ENCODE results near the gene GLCE.

GLCE gene

DNA sequence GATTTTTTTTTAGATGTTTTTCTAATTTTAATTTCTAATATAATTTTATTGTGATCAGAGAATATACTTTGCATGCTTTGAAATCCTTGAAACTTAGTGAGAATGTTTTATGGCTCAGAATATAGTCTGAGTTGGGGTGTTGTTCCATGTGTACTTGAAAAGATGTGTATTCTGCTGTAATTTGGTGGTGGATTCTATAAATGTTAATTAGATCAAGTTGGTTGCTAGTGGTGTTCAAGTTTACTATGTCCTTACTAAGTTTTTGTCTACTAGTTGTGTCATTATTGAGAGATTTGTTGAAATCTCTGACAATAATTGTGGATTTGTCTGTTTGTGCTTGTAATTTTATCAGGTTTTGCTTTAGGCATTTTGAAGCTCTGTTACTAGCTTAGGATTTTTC lies 29.7 kb downstream of the GLCE start:
- no peak for ATAC-seq
- no peak for DNase-seq
- Mint-ChIP-seq H3K27ac (no peak overlapping the region), H3K36me3 (ENCODE audit: low read depth) (peaks cover 3% of the 10 kb centered on the region), H3K27me3 (no peaks in the 10 kb centered on the region), H3K4me3 (no peak overlapping the region), H3K4me1 (peaks cover 5% of the 10 kb centered on the region), H3K9me3 (peaks cover 5% of the 10 kb centered on the region)

DNA sequence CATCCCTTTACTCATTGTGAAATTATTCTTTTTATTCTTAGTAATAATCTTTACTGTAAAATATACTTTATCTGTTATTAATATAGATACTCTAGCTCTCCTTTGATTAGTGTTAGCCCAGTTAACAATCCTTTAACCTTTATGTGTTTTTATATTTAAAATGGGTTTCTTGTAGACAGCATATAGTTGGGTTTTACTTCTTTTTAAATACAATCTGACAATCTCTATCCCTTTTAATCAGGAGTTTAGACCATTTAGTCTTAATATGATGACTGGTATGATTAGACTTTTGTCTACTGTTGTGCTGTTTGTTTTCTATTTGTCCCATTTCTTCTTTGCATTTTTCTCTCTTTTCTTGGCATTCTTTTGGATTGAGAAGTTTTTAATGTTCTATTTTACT lies 30.1 kb downstream of the GLCE start:
- no peak for DNase-seq
- H3K36me3 Mint-ChIP-seq (ENCODE audit: low read depth), result peaks cover 3% of the 10 kb centered on the region

DNA sequence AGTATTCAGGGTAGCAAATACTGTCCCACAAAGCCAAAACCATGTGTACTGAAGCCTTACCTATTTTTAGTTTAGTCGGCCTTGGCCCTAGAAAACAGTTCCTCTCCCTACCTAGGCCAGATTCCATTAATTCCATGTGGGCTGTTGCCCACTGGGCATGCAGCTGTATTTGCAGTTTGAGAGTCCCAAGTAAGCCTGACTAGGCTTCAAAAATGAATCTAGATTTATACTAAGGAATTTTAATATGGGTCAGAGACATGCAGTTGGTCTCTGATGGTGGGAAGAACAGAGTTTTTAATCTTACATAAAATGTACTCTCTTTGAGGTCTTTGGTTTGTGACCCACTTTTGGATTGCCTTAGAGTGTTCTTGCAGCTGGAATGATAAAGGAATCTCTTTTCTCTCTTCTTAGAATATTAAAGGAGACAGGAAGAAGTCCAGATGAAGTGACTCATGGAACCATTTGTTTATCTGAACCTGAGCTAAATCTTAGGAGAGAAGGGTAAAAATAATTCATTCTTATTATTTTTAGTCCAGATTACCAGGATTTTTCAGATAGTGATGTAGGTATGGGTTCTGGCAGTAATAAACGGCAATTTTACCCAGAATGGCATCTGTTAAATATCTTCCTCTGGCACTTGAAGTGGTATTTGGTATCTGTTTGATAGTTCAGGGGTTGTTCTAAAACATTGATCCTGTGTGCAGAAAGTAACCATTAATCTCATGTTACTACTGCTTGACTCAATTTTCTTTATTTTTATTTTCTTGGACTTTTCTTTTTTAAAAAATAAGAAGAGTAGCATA lies 33.8 kb downstream of the GLCE start:
- Mint-ChIP-seq H3K27me3 (no peaks in the 10 kb centered on the region), H3K36me3 (ENCODE audit: low read depth) (peaks cover 14% of the 10 kb centered on the region), H3K9me3 (peaks cover under 1% of the 10 kb centered on the region), H3K27ac (no peak overlapping the region), H3K4me1 (peaks cover 7% of the 10 kb centered on the region), H3K4me3 (no peak overlapping the region)
- DNase-seq, result no peak
- ATAC-seq, result no peak

More for the DNA sequence above, 30.1 kb downstream of the GLCE start:
- no peak for ATAC-seq
- H3K9me3 Mint-ChIP-seq, result peaks cover 5% of the 10 kb centered on the region
- H3K4me3 Mint-ChIP-seq, result no peak overlapping the region
- no peak overlapping the region for H3K27ac Mint-ChIP-seq
- peaks cover 7% of the 10 kb centered on the region for H3K4me1 Mint-ChIP-seq
- H3K27me3 Mint-ChIP-seq, result no peaks in the 10 kb centered on the region

DNA sequence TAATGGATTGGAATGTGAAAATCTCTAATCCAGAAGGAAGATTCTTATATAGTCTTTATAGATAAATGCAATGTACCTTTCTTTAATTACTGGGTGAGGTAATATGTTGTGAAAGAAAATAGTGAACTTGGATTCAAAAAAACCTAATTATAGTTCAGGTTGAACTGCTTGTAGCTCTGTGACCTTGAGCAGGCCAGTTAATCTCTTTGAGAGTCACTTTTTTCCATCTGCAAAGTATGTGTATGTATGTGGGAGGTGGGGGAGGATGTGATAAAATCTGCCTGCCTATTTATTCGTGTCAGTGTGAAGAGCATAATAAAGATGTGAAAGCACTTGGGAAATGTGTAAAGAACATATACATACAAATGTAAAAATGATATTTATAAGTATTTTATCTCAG lies 34.4 kb downstream of the GLCE start:
- Mint-ChIP-seq H3K4me1 (peaks cover 7% of the 10 kb centered on the region), H3K9me3 (no peaks in the 10 kb centered on the region), H3K4me3 (no peak overlapping the region), H3K27me3 (no peaks in the 10 kb centered on the region), H3K36me3 (ENCODE audit: low read depth) (peaks cover 14% of the 10 kb centered on the region), H3K27ac (no peak overlapping the region)
- ATAC-seq (no peak), DNase-seq (no peak)

DNA sequence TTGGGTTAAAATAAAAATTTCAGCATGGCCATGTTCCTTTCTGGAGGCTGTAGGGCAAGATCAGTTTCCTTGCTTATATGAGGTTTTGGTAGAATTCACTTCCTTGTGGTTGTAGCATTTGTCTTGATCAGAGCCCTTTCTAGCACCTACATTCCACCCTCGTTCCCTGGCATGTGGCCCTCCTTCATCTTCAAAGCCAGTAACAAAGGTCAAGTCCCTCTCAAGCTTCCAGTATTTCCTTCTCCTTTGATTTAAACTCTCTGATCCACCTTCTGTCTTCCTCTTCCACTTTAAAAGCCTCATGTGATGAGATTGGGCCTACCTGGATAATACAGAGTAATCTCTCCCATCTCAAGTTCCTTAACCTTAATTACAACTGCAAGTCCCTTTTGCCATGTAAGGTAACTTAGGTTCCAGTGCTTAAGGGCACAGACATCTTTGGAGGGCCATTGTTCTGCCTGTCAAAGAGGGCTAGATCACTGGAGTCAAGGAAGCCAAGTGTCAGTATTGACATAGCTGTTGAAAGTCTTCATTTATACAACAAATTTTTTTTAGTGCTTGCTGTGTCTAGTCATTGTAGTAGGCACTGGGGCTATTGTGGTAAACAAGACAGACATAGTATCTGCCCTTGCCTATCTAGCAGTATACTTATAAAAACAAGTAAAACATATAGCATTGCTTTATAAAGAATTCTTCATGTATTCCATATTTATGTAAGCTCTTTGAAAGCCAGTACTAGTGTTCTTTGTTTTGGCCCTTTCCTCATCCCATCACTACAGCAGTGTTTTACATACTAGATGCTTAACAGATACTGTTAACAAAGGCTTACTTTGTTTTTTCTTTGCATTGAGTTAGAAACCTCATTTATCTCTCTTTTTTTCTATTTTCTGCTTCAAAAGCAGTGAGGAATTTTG lies 40.7 kb downstream of the GLCE start:
- Mint-ChIP-seq H3K4me3 (no peak overlapping the region), H3K27me3 (no peaks in the 10 kb centered on the region), H3K9me3 (no peaks in the 10 kb centered on the region), H3K27ac (no peak overlapping the region), H3K4me1 (no peaks in the 10 kb centered on the region), H3K36me3 (ENCODE audit: low read depth) (peaks cover 14% of the 10 kb centered on the region)
- ATAC-seq, result no peak
- no peak for DNase-seq

DNA sequence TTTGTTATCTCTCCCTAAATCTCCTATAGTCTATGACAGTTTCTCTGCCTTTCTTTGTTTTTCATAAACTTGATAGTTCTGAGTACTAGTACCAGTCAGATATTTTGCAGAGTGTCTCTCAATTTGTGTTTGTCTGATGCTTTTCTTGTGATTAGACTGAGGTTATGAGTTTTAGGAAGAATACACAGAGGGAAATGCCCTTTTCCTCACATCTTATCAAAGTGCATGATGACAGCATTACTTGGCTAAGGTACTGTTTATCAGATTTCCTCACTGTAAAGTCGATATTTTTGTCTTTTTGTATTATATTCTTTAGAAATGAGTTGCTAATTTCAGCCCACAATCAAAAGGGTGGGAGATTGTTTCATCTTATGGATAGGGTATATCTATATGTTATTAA lies 45.6 kb downstream of the GLCE start:
- no peak for ATAC-seq
- Mint-ChIP-seq H3K4me1 (peaks cover 4% of the 10 kb centered on the region), H3K4me3 (no peak overlapping the region), H3K27ac (no peak overlapping the region), H3K27me3 (no peaks in the 10 kb centered on the region), H3K36me3 (ENCODE audit: low read depth) (no peaks in the 10 kb centered on the region), H3K9me3 (no peaks in the 10 kb centered on the region)
- no peak for DNase-seq

DNA sequence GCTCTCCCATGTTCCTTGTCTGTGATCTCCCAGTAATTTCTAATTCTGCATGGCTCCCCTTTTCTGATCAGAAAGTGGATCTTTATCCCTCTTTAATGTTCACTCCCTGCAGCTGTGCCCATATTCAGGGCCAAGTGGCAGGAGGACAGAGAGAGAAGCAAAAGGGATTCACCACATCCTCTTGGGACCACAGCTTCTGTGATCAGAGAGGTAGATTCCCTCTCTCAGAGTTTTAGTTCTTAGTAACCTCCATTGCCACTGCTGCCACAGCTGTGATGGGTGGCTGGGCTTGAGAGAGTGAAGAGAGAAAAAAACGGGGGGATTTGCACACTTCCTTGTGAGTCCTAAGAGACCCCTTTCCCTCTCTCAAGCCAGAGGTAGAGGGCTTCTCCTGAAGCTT lies 49.2 kb downstream of the GLCE start:
- H3K9me3 Mint-ChIP-seq, result no peaks in the 10 kb centered on the region
- H3K4me1 Mint-ChIP-seq, result peaks cover 4% of the 10 kb centered on the region
- no peak overlapping the region for H3K27ac Mint-ChIP-seq
- no peak overlapping the region for H3K4me3 Mint-ChIP-seq
- DNase-seq, result no peak
- no peaks in the 10 kb centered on the region for H3K36me3 Mint-ChIP-seq (ENCODE audit: low read depth)
- H3K27me3 Mint-ChIP-seq, result no peaks in the 10 kb centered on the region
- no peak for ATAC-seq

DNA sequence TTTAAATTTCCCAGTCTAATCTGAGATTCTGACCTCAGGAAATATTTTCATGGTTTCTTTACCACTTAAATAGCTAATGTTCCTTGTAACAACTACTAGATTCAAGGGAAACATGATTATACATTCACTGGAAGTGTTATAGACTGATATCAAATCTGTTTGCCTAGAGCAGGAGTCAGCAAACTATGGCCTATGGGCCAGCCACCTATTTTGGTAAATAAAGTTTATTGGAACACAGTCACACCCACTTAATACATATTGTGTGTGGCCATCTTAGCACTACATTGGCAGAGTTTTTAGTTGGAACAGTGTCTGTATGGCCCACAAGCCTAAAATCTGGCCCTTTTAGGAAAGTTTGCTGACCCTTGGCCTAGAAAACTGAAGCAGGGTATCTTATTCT lies 50.1 kb downstream of the GLCE start:
- ATAC-seq (no peak), DNase-seq (no peak)
- H3K4me1 Mint-ChIP-seq, result peaks cover 4% of the 10 kb centered on the region
- no peak overlapping the region for H3K27ac Mint-ChIP-seq
- H3K27me3 Mint-ChIP-seq, result no peaks in the 10 kb centered on the region
- H3K9me3 Mint-ChIP-seq, result no peaks in the 10 kb centered on the region
- H3K4me3 Mint-ChIP-seq, result no peak overlapping the region
- no peaks in the 10 kb centered on the region for H3K36me3 Mint-ChIP-seq (ENCODE audit: low read depth)

DNA sequence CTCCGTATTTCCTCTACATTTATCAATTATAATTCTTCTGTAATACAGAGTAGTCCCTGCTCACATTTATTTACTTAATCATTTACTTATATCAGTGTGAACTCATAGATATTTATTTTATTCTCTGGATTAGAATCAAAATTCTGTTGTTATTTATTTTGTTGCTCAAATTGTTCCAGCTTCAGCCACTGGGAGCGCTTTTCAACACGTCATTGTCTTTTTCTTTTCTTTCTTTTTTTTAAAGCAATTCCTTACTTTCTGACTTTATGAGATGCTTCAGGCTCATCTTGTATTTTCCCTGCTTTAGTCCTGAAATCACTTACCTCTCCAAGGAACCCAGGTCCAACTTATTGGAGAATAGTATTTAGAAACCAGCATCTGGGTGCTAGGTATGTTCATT lies 53.4 kb downstream of the GLCE start:
- DNase-seq (no peak), ATAC-seq (no peak)
- Mint-ChIP-seq H3K9me3 (no peaks in the 10 kb centered on the region), H3K4me3 (no peak overlapping the region), H3K27ac (no peak overlapping the region), H3K4me1 (peaks cover 4% of the 10 kb centered on the region), H3K27me3 (no peaks in the 10 kb centered on the region), H3K36me3 (ENCODE audit: low read depth) (no peaks in the 10 kb centered on the region)

DNA sequence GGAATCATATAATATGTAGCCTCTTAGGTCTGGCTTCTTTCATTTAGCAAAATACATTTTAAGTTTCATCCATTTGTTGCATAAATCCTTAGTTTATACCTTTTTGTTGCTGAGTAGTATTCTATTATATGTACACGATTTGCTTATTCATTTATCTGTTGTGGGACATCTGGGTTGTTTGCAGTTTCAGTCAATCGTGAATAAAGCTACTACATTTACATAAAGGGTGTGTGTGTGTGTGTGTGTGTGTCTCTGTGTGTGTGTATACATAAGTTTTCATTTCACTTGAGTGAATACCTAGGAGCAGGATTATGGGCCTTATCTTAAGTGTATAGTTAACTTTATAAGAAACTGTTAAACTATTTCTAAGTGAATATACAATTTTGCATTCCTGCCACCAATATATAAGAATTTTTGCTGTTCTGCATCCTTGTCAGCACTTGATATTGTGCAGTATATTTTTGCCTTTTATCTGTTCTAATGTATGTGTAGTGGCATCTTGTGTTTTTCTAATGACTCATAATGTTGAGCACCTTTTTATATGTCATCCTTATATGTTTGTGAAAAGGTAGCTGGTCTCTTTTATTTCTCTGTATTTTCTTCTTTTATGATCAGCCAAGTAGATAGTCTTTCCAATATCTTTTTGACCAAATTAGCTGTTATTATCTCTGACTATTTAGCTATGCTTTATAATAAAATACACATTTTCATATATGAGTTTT lies 55.0 kb downstream of the GLCE start:
- Mint-ChIP-seq H3K9me3 (no peaks in the 10 kb centered on the region), H3K36me3 (ENCODE audit: low read depth) (no peaks in the 10 kb centered on the region), H3K4me1 (no peaks in the 10 kb centered on the region), H3K4me3 (no peak overlapping the region), H3K27ac (no peak overlapping the region), H3K27me3 (no peaks in the 10 kb centered on the region)
- no peak for ATAC-seq
- no peak for DNase-seq

DNA sequence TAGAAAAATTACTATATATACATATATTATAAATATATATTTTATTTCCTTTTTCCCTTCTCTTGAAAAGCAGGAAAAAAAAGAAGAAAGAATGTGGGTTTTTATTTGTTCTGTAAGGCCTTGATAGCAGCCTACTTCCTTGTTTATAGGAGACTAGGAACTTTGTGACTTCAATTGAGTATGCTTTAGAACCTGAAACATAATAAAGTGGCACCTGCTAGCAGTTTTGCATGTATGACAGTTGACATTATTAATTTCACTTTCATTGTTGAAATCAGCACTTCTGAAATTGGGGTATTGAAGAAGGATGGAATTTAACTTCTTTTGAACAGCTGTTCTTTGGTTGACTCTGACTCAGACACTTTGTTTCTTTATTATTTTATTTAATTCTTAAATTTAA lies 56.9 kb downstream of the GLCE start:
- H3K36me3 Mint-ChIP-seq (ENCODE audit: low read depth), result peaks cover 5% of the 10 kb centered on the region
- ATAC-seq, result no peak

DNA sequence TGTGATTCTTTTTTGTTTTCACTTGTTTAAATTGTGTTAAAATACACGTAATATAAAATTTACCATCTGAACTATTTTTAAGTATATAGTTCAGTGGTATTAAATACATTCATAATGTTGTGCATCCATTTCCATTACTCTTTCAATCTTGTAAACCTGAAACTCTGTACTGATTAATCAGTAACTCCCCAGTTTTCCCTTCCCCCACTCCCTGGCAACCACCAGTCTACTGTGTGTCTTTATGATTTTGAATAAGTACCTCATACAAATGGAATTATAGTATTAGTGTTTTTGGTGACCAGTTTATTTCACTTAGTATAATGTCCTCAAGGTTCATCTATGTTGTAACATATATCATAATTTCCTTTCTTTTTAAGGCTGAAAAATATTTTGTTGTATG lies 59.3 kb downstream of the GLCE start:
- DNase-seq, result no peak
- Mint-ChIP-seq H3K27ac (no peak overlapping the region), H3K9me3 (peaks cover 14% of the 10 kb centered on the region), H3K36me3 (ENCODE audit: low read depth) (peaks cover 19% of the 10 kb centered on the region), H3K4me3 (no peak overlapping the region), H3K4me1 (no peaks in the 10 kb centered on the region), H3K27me3 (no peaks in the 10 kb centered on the region)
- ATAC-seq, result no peak

More for the DNA sequence above, 56.9 kb downstream of the GLCE start:
- Mint-ChIP-seq H3K9me3 (no peaks in the 10 kb centered on the region), H3K4me3 (no peak overlapping the region), H3K27me3 (no peaks in the 10 kb centered on the region), H3K4me1 (no peaks in the 10 kb centered on the region), H3K27ac (no peak overlapping the region)
- no peak for DNase-seq

DNA sequence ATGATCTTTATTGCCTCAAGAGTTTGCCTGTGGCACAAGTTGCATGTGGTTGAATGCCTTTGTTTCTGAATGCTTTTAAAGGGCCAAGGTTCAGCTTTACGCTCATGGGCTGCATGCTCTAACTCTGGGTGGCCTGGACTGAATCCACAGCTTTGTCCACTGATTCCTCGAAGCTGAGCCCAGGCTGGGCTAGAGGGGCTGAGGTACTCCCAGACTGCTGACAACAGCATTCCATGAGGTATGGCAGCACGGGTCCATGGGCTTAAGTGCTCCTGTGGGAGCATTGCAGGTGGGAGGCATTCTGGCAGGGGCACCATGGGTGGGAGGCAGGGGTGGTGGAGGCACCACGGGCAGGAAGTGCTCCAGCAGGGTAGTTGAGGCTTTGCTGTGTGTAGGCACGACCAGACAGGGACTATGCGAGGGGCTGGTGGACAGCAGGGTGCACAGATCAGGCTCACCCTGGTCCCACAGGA lies 61.6 kb downstream of the GLCE start:
- H3K9me3 Mint-ChIP-seq, result peaks cover 14% of the 10 kb centered on the region
- H3K4me1 Mint-ChIP-seq, result no peaks in the 10 kb centered on the region
- no peak overlapping the region for H3K4me3 Mint-ChIP-seq
- no peaks in the 10 kb centered on the region for H3K27me3 Mint-ChIP-seq
- DNase-seq (no peak), ATAC-seq (no peak)
- no peak overlapping the region for H3K27ac Mint-ChIP-seq
- H3K36me3 Mint-ChIP-seq (ENCODE audit: low read depth), result peaks cover 19% of the 10 kb centered on the region

DNA sequence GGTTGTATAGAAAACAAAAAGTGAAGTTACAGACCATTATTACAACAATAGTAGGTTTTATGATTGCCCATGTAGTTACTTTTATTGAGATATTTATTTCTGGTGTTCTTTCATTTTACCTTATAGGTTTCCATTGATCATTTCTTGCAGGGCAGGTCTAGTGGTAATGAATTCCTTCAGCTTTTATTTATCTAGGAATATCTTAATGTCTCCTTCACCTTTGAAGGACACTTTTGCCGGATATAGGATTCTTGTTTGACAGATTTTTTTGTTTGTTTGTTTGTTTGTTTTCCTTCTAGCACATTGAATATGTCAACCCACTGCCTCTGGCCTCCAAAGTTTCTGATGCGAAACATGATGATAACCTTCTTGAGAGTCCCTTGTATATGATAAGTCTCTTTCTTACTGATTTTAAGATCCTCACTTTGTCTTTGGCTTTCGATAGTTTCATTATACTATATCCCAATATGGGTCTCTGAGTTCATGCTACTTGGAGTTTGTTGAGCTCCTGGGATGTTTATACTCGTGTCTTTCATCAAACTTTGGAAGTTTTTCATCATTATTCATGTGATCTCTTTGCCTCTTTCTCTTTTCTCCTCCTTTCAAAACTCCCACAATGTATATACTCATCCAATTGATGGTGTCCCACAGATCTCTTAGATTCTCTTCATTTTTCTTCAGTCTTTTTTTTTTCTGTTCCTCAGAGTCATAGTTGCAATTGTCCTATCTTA lies 62.8 kb downstream of the GLCE start:
- no peak for ATAC-seq

More for the DNA sequence above, 62.8 kb downstream of the GLCE start:
- Mint-ChIP-seq H3K9me3 (peaks cover 14% of the 10 kb centered on the region), H3K27ac (no peak overlapping the region), H3K27me3 (no peaks in the 10 kb centered on the region), H3K4me1 (no peaks in the 10 kb centered on the region), H3K36me3 (ENCODE audit: low read depth) (peaks cover 19% of the 10 kb centered on the region), H3K4me3 (no peak overlapping the region)
- DNase-seq, result no peak

Measured in activated naive CD8-positive, alpha-beta T cell treated with anti-CD3 and anti-CD28 coated beads, Interleukin-2, amount 50 U/mL, for 24 hours (primary cell).